H1 (cell line): ENCODE results near the gene MIS18BP1. TPM values are rescaled to one million over a fixed set of nuclear protein-coding genes. Genes with fewer than 3 reads are reported as not detected.

Experiments used
- CTCF ChIA-PET: fragments of 300-600 bp; sonication (Branson Sonifier 250); formaldehyde crosslinking; loops from one replicate; lab custom pipeline; 2021; ENCODE audit not compliant: partially characterized antibody; lab: Charles Lee
- POLR2A ChIA-PET: fragments of 300-600 bp; sonication (Branson Sonifier 250); formaldehyde crosslinking; loops from one replicate; lab custom pipeline; 2021; ENCODE audit warnings: inconsistent platforms; ENCODE audit not compliant: partially characterized antibody; lab: Charles Lee
- DNase-seq, 2 experiments: peaks; one replicate each; pipeline versions ENCODE4 v3.0.0 to v3.0.0-alpha.2; 2010 to 2022; ENCODE audit warnings: low spot score in 2 of 2, low read depth in 1 of 2, mixed read lengths in 1 of 2
- FAIRE-seq: peaks from 2 replicates; lab custom pipeline; 2011; peaks lifted over from hg19 to GRCh38; lab: Jason Lieb, UNC
- H2AFZ ChIP-seq: 2 replicates; pipeline ENCODE4 v1.8.1; 2012; ENCODE audit warnings: low read length, inconsistent platforms
- H2AK5ac ChIP-seq: 2 replicates; pipeline ENCODE4 v1.6.1; 2013; ENCODE audit warnings: low read depth, low read length
- H2BK120ac ChIP-seq: replicated peaks from 2 replicates; pipeline ENCODE3; 2013; ENCODE audit warnings: low read depth, low read length, inconsistent platforms
- H2BK12ac ChIP-seq: 2 replicates; pipeline ENCODE4 v1.6.1; 2013; ENCODE audit warnings: low read depth, low read length
- H2BK15ac ChIP-seq: 2 replicates; pipeline ENCODE4 v1.6.1; 2013; ENCODE audit warnings: low read length
- H2BK20ac ChIP-seq: 2 replicates; pipeline ENCODE4 v1.6.1; 2013; ENCODE audit warnings: low read length
- H2BK5ac ChIP-seq: 2 replicates; pipeline ENCODE4 v1.6.1; 2013; ENCODE audit warnings: low read depth, low read length
- H3K14ac ChIP-seq: 2 replicates; pipeline ENCODE4 v1.6.1; 2013; ENCODE audit warnings: inconsistent platforms; ENCODE audit not compliant: insufficient read length
- H3K18ac ChIP-seq: 2 replicates; pipeline ENCODE4 v1.6.1; 2013; ENCODE audit warnings: low read length; ENCODE audit errors: extremely low read depth
- H3K23ac ChIP-seq: 2 replicates; pipeline ENCODE4 v1.6.1; 2013; ENCODE audit warnings: inconsistent platforms; ENCODE audit not compliant: insufficient read length
- H3K23me2 ChIP-seq: 2 replicates; pipeline ENCODE4 v1.6.1; 2013; ENCODE audit warnings: low read depth, low read length
- H3K27ac ChIP-seq: 2 replicates; pipeline ENCODE4 v1.6.1; 2011; ENCODE audit warnings: low read depth, low read length, inconsistent platforms
- H3K27me3 ChIP-seq, 4 experiments: replicated peaks in 1 of 4; 1 replicate in 1 of 4; 2 replicates in 3 of 4; pipeline versions ENCODE4 v1.6.1 to v1.8.1; 2011 to 2013; ENCODE audit warnings: low read length in 3 of 4, mild to moderate bottlenecking in 3 of 4, inconsistent platforms in 2 of 4, mixed read lengths in 2 of 4, moderate library complexity in 1 of 4; ENCODE audit not compliant: control insufficient read depth in 3 of 4, insufficient read depth in 3 of 4; ENCODE audit errors: extremely low read depth in 1 of 4
- H3K36me3 ChIP-seq, 4 experiments: 2 replicates each; pipeline versions ENCODE4 v1.6.1 to v1.8.1; 2011 to 2013; ENCODE audit warnings: mild to moderate bottlenecking in 4 of 4, low read length in 3 of 4, moderate library complexity in 2 of 4, control low read depth in 1 of 4, inconsistent platforms in 1 of 4; ENCODE audit not compliant: insufficient read depth in 4 of 4, control insufficient read depth in 2 of 4
- H3K4ac ChIP-seq: replicated peaks from 2 replicates; pipeline ENCODE3; 2013; ENCODE audit warnings: low read length, low read depth, mixed read lengths, inconsistent platforms; ENCODE audit not compliant: insufficient read length
- H3K4me1 ChIP-seq, 4 experiments: replicated peaks in 1 of 4; 1 replicate in 1 of 4; 2 replicates in 3 of 4; pipeline versions ENCODE4 v1.6.1 to v1.8.1; 2011 to 2013; ENCODE audit warnings: low read length in 3 of 4, inconsistent platforms in 2 of 4, mixed read lengths in 1 of 4; ENCODE audit not compliant: insufficient read depth in 4 of 4, control insufficient read depth in 3 of 4
- H3K4me2 ChIP-seq, 2 experiments: 2 replicates each; pipeline versions ENCODE4 v1.6.1 to v1.8.1; 2011 to 2013; ENCODE audit warnings: low read depth in 2 of 2, low read length in 2 of 2, control low read depth in 1 of 2, inconsistent platforms in 1 of 2, mild to moderate bottlenecking in 1 of 2; ENCODE audit not compliant: insufficient read depth in 1 of 2
- H3K4me3 ChIP-seq, 4 experiments: fragments of 200-600, 300-600 bp in 1 of 4; sonication (generic), shearing (Covaris generic), sonication (Bioruptor Twin) in 1 of 4; 2 replicates each; pipeline versions ENCODE4 v1.5.1 to v1.8.1; 2011 to 2016; ENCODE audit warnings: low read length in 4 of 4, low read depth in 3 of 4, control low read depth in 2 of 4, inconsistent platforms in 2 of 4, mild to moderate bottlenecking in 2 of 4, mixed read lengths in 1 of 4, moderate library complexity in 1 of 4; ENCODE audit not compliant: insufficient read depth in 2 of 4; ENCODE audit errors: extremely low read depth in 1 of 4
- H3K56ac ChIP-seq: replicated peaks from 2 replicates; pipeline ENCODE3; 2013; ENCODE audit warnings: low read depth, mild to moderate bottlenecking, mixed read lengths, low read length, inconsistent platforms; ENCODE audit not compliant: insufficient read length
- H3K79me1 ChIP-seq: 2 replicates; pipeline ENCODE4 v1.6.1; 2013; ENCODE audit warnings: low read depth, low read length, control low read depth
- H3K79me2 ChIP-seq, 2 experiments: 2 replicates each; pipeline versions ENCODE4 v1.6.1 to v1.8.1; 2012 to 2013; ENCODE audit warnings: low read length in 2 of 2, mild to moderate bottlenecking in 2 of 2, inconsistent platforms in 1 of 2; ENCODE audit not compliant: insufficient read depth in 2 of 2, control insufficient read depth in 1 of 2
- H3K9ac ChIP-seq, 4 experiments: replicated peaks in 1 of 4; 1 replicate in 1 of 4; 2 replicates in 3 of 4; pipeline versions ENCODE4 v1.6.1 to v1.8.1; 2011 to 2013; ENCODE audit warnings: low read depth in 3 of 4, low read length in 3 of 4, control low read depth in 2 of 4, mild to moderate bottlenecking in 2 of 4, moderate library complexity in 2 of 4, inconsistent platforms in 1 of 4; ENCODE audit errors: extremely low read depth in 1 of 4
- H3K9me3 ChIP-seq, 2 experiments: 2 replicates each; pipeline versions ENCODE4 v1.6.1 to v1.8.1; 2012 to 2013; ENCODE audit warnings: mild to moderate bottlenecking in 2 of 2, moderate library complexity in 2 of 2, control low read depth in 1 of 2, inconsistent platforms in 1 of 2, low read depth in 1 of 2, low read length in 1 of 2, mixed read lengths in 1 of 2; ENCODE audit not compliant: insufficient read depth in 2 of 2
- H4K20me1 ChIP-seq, 2 experiments: replicated peaks in 1 of 2; 2 replicates each; pipeline versions ENCODE3 to v1.8.1; 2011 to 2013; ENCODE audit warnings: inconsistent platforms in 2 of 2, low read length in 2 of 2, mild to moderate bottlenecking in 1 of 2; ENCODE audit not compliant: insufficient read depth in 2 of 2, control insufficient read depth in 1 of 2
- H4K5ac ChIP-seq: 2 replicates; pipeline ENCODE4 v1.6.1; 2013; ENCODE audit warnings: low read length, low read depth, mixed read lengths, inconsistent platforms; ENCODE audit not compliant: insufficient read length
- H4K8ac ChIP-seq: 2 replicates; pipeline ENCODE4 v1.8.0; 2013; ENCODE audit warnings: mild to moderate bottlenecking, moderate library complexity, low read length, inconsistent platforms; ENCODE audit not compliant: insufficient read depth; ENCODE audit errors: extremely low read depth
- H4K91ac ChIP-seq: replicated peaks from 2 replicates; pipeline ENCODE3; 2013; ENCODE audit warnings: low read length, mixed read lengths, inconsistent platforms; ENCODE audit not compliant: insufficient read length
- ASH2L ChIP-seq: fragments of 200-600, 300-600 bp; sonication (generic); IDR thresholded peaks from one replicate; pipeline ENCODE4 v1.7.1; 2017; ENCODE audit warnings: low read length
- CHD2 ChIP-seq: IDR thresholded peaks from 2 replicates; pipeline ENCODE4 v1.6.1; 2012; ENCODE audit warnings: low read length, improper control_type of control experiment
- CREB1 ChIP-seq: IDR thresholded peaks from 2 replicates; pipeline ENCODE4 v1.6.1; 2012; ENCODE audit warnings: inconsistent platforms
- FOSL1 ChIP-seq: IDR thresholded peaks from 2 replicates; pipeline ENCODE4 v1.6.1; 2011; ENCODE audit warnings: mild to moderate bottlenecking, low read depth, low read length, moderate library complexity; ENCODE audit not compliant: insufficient read depth
- HDAC2 ChIP-seq, 2 experiments: fragments of 300-600 bp in 1 of 2; sonication (generic) in 1 of 2; IDR thresholded peaks; 2 replicates each; pipeline ENCODE4 v1.6.1; 2011 to 2012; ENCODE audit warnings: low read depth in 2 of 2, low read length in 2 of 2, mild to moderate bottlenecking in 2 of 2, moderate library complexity in 2 of 2, borderline replicate concordance in 1 of 2, inconsistent platforms in 1 of 2
- JUN ChIP-seq: IDR thresholded peaks from 2 replicates; pipeline ENCODE4 v1.6.1; 2011; ENCODE audit warnings: low read depth, mild to moderate bottlenecking, improper control_type of control experiment, low read length
- NANOG ChIP-seq: IDR thresholded peaks from 2 replicates; pipeline ENCODE4 v1.6.1; 2011; ENCODE audit warnings: low read length, low read depth, mild to moderate bottlenecking, inconsistent platforms; ENCODE audit not compliant: insufficient read depth, poor library complexity, severe bottlenecking
- POLR2AphosphoS5 ChIP-seq: IDR thresholded peaks from 2 replicates; pipeline ENCODE4 v1.6.1; 2011; ENCODE audit warnings: low read depth, low read length
- SIN3A ChIP-seq, 2 experiments: IDR thresholded peaks in 1 of 2; conservative IDR thresholded peaks in 1 of 2; 2 replicates each; pipeline ENCODE4 v1.6.1; 2011 to 2012; ENCODE audit warnings: low read length in 2 of 2, improper control_type of control experiment in 1 of 2, low read depth in 1 of 2, mild to moderate bottlenecking in 1 of 2
- SIRT6 ChIP-seq: IDR thresholded peaks from one replicate; pipeline ENCODE4 v1.7.1; 2012; ENCODE audit warnings: low read length, inconsistent platforms
- SIX5 ChIP-seq: IDR thresholded peaks from 2 replicates; pipeline ENCODE4 v1.6.1; 2011; ENCODE audit warnings: mild to moderate bottlenecking, low read depth, low read length
- SP2 ChIP-seq: IDR thresholded peaks from 2 replicates; pipeline ENCODE4 v1.6.1; 2012; ENCODE audit warnings: mild to moderate bottlenecking, low read length, inconsistent platforms
- SP4 ChIP-seq: IDR thresholded peaks from 2 replicates; pipeline ENCODE4 v1.6.1; 2012; ENCODE audit warnings: low read length, inconsistent platforms
- SUZ12 ChIP-seq: fragments of 200-600 bp; sonication (generic); IDR thresholded peaks from 2 replicates; pipeline ENCODE4 v1.6.1; 2012; ENCODE audit warnings: mild to moderate bottlenecking, inconsistent platforms, low read length, moderate library complexity, mixed read lengths
- TAF7 ChIP-seq: optimal IDR thresholded peaks from 2 replicates; pipeline ENCODE3; 2011; ENCODE audit warnings: low read depth, mild to moderate bottlenecking, inconsistent platforms, low read length, moderate library complexity, borderline replicate concordance
- TEAD4 ChIP-seq: IDR thresholded peaks from 2 replicates; pipeline ENCODE4 v1.6.1; 2012; ENCODE audit warnings: low read depth, low read length, inconsistent platforms, mixed read lengths
- WGBS, 2 experiments: shearing (Covaris generic) in 1 of 2; methylation state at CpG; one replicate each; pipeline versions ENCODE4 v1.1.6 to v1.1.7; 2013 to 2015; ENCODE audit warnings: low lambda C conversion rate in 2 of 2, mixed read lengths in 2 of 2, inconsistent platforms in 1 of 2, low coverage in 1 of 2, missing lambda C conversion rate in 1 of 2; ENCODE audit not compliant: insufficient replicate concordance in 2 of 2, insufficient coverage in 1 of 2, insufficient read length in 1 of 2; ENCODE audit errors: extremely low coverage in 1 of 2, missing lambda C conversion rate in 1 of 2; 5-methylcytosine and 5-hydroxymethylcytosine counted together
- polyA plus RNA-seq, 7 experiments: library from polyadenylated mRNA; depleted of rRNA in 3 of 7; stranded (reverse) in 5 of 7; unstranded in 2 of 7; fragments of >200 nt in 5 of 7; fragments of 200-250 nt in 2 of 7; gene quantifications; 1 replicate in 5 of 7; 2 replicates in 1 of 7; 4 replicates in 1 of 7; pipeline versions ENCODE4 v1.2.1 to v1.2.3, GENCODE V29; 2011 to 2013; ENCODE audit warnings: missing spikeins in 2 of 7, mixed read lengths in 2 of 7
- total RNA-seq: library from RNA; stranded (reverse); fragmentation: NEBNext Ultra II Directional; extraction: Animal tissue kit (Norgen Biotek cat#: 25700); gene quantifications from 2 replicates; pipeline ENCODE4 v1.2.1, GENCODE V29; 2021

The MIS18BP1 gene
- total and polyA plus RNA-seq, 2 of the 8 experiments (the other 6 are each of a cell fraction or from before 2014, with no cell fraction given): 12.8 to 80.5 TPM

GRCh38 chr14:45210159-45210558, 42.8 kb downstream of the MIS18BP1 start:
- Histone ChIP-seq H3K79me1 (no peaks in the 10 kb centered on the region), H4K5ac (no peak overlapping the region), H3K4me2 (no peak overlapping the region), H2BK5ac (no peak overlapping the region), H2BK20ac (no peak overlapping the region), H4K20me1 (no peaks in the 10 kb centered on the region), H3K23ac (no peak overlapping the region), H3K14ac (no peak overlapping the region), H3K36me3 (peaks cover 3 to 63% (median 33%) of the 10 kb centered on the region in 4 experiments; a peak in 6 of 8 replicates), H3K4me1 (peaks cover 0 to 7% (median 2%) of the 10 kb centered on the region in 4 experiments; a peak in 4 of 7 replicates), H3K27me3 (no peaks in the 10 kb centered on the region), H3K4me3 (no peak overlapping the region), H2BK12ac (no peak overlapping the region), H3K79me2 (no peaks in the 10 kb centered on the region), H2AK5ac (no peak overlapping the region), H3K56ac (no peak overlapping the region), H4K91ac (no peak overlapping the region), H2BK15ac (no peak overlapping the region), H3K23me2 (no peaks in the 10 kb centered on the region), H3K4ac (no peak overlapping the region), H3K9ac (no peak overlapping the region), H3K9me3 (no peaks in the 10 kb centered on the region), H3K27ac (no peak overlapping the region), H2BK120ac (no peak overlapping the region), H2AFZ (no peak overlapping the region), H3K18ac (no peak overlapping the region), H4K8ac (no peak overlapping the region)
- 100% methylated on average over 1 of the region's 1 CpG; no CpG with 5 or more reads in 1 of the 2 experiments for WGBS, 2 experiments
- ChIA-PET CTCF (no interaction called here), POLR2A (no interaction called here)
- no peak for FAIRE-seq
- DNase-seq: no peak
- TF ChIP-seq TAF7 (no peak), NANOG (no peak), POLR2AphosphoS5 (no peak), CHD2 (no peak), SIN3A (conservative IDR thresholded peaks at IDR 0.05 in 1 of 2, IDR thresholded peaks at IDR 0.05 in 1 of 2; ENCODE audit: low read depth in 1 of 2, low read length in 2 of 2) (no peak), SIX5 (no peak), SIRT6 (no peak), JUN (no peak), ASH2L (no peak), TEAD4 (no peak), CREB1 (no peak), FOSL1 (no peak), HDAC2 (IDR thresholded peaks at IDR 0.05; ENCODE audit: borderline replicate concordance in 1 of 2, low read depth in 2 of 2, low read length in 2 of 2) (no peak), SP4 (no peak), SUZ12 (no peak), SP2 (no peak)
